ENCODE results near the gene NGB. TPM values are rescaled to one million over a fixed set of nuclear protein-coding genes. Genes with fewer than 3 reads are reported as not detected.

NGB gene
- total and polyA plus RNA-seq, 2 of the 8 experiments (the other 6 are each of a cell fraction or from before 2014, with no cell fraction given): 0.30 to 0.60 TPM

GRCh38 chr14:77225892-77226557 lies 45.0 kb downstream of the NGB start:
- 0 out of 2 replicates have a peak, but pooled peaks cover 2% of the 10 kb centered on the region for H3K23me2 ChIP-seq (ENCODE audit: low read depth, low read length)
- peak overlapping the region; percentile 27; the same call in 1 of the 2 replicates for H2BK12ac ChIP-seq (ENCODE audit: low read depth, low read length)
- no peaks in the 10 kb centered on the region for H3K79me1 ChIP-seq (ENCODE audit: low read depth, low read length)
- H4K91ac ChIP-seq (replicated peaks; ENCODE audit: insufficient read length, low read length): no peak overlapping the region
- H3K4me2 ChIP-seq (ENCODE audit: insufficient read depth in 1 of 2, low read depth in 2 of 2, low read length in 2 of 2): no peak overlapping the region
- CTCF ChIA-PET (ENCODE audit: partially characterized antibody): interaction anchor here (0.7 to 7.4 kb wide), 12 partner anchors 11 to 86 kb away, joined by 3 to 75 read pairs (median 4); no protein-coding TSS in a partner anchor
- DNase-seq (ENCODE audit: low read depth in 1 of 2, low spot score in 2 of 2): no peak
- 0 out of 2 replicates have a peak overlapping the region, but pooled peaks have one; percentile 52 for H2BK5ac ChIP-seq (ENCODE audit: low read depth, low read length)
- no peak for FAIRE-seq
- no peaks in the 10 kb centered on the region for H3K36me3 ChIP-seq (ENCODE audit: control insufficient read depth in 2 of 4, insufficient read depth in 4 of 4, low read length in 3 of 4)
- H4K5ac ChIP-seq (ENCODE audit: insufficient read length, low read depth, low read length): no peak overlapping the region
- H2AK5ac ChIP-seq (ENCODE audit: low read depth, low read length): no peak overlapping the region
- H3K4me1 ChIP-seq (replicated peaks in 1 of 4; ENCODE audit: control insufficient read depth in 3 of 4, insufficient read depth in 4 of 4, low read length in 3 of 4): peaks cover 13 to 32% (median 18%) of the 10 kb centered on the region in 4 experiments
- no peak overlapping the region for H3K4me3 ChIP-seq (ENCODE audit: extremely low read depth in 1 of 4, insufficient read depth in 2 of 4, low read depth in 3 of 4, low read length in 4 of 4)
- H3K79me2 ChIP-seq (ENCODE audit: control insufficient read depth in 1 of 2, insufficient read depth in 2 of 2, low read length in 2 of 2): no peaks in the 10 kb centered on the region
- H3K27ac ChIP-seq (ENCODE audit: low read depth, low read length): no peak overlapping the region
- POLR2A ChIA-PET (ENCODE audit: partially characterized antibody): no interaction called here
- H2BK15ac ChIP-seq (ENCODE audit: low read length): peak overlapping the region; percentile 100
- no peak overlapping the region for H2AFZ ChIP-seq (ENCODE audit: low read length)
- H3K18ac ChIP-seq (ENCODE audit: extremely low read depth, low read length): no peak overlapping the region; the same call in 1 of the 2 replicates
- H3K14ac ChIP-seq (ENCODE audit: insufficient read length): no peak overlapping the region
- H4K8ac ChIP-seq (ENCODE audit: extremely low read depth, insufficient read depth, low read length): no peak overlapping the region; the same call in 1 of the 2 replicates
- no peaks in the 10 kb centered on the region for H3K27me3 ChIP-seq (replicated peaks in 1 of 4; ENCODE audit: control insufficient read depth in 3 of 4, extremely low read depth in 1 of 4, insufficient read depth in 3 of 4, low read length in 3 of 4)
- H3K9ac ChIP-seq (replicated peaks in 1 of 4; ENCODE audit: extremely low read depth in 1 of 4, low read depth in 3 of 4, low read length in 3 of 4): no peak overlapping the region
- H3K4ac ChIP-seq (replicated peaks; ENCODE audit: insufficient read length, low read depth, low read length): no peak overlapping the region
- H3K56ac ChIP-seq (replicated peaks; ENCODE audit: insufficient read length, low read depth, low read length): no peak overlapping the region
- no peaks in the 10 kb centered on the region for H4K20me1 ChIP-seq (replicated peaks in 1 of 2; ENCODE audit: control insufficient read depth in 1 of 2, insufficient read depth in 2 of 2, low read length in 2 of 2)
- H3K23ac ChIP-seq (ENCODE audit: insufficient read length): no peak overlapping the region
- H2BK20ac ChIP-seq (ENCODE audit: low read length): peak overlapping the region; percentile 93; the same call in 1 of the 2 replicates
- TF ChIP-seq RBBP5 (IDR thresholded peaks at IDR 0.05; ENCODE audit: borderline replicate concordance, low read depth, low read length): no peak
- no peak for TF ChIP-seq SIRT6 (IDR thresholded peaks at IDR 0.05; ENCODE audit: low read length)
- 85% methylated on average over 14 of the region's 14 CpGs; no CpG with 5 or more reads in 1 of the 2 experiments for WGBS, 2 experiments (ENCODE audit: extremely low coverage in 1 of 2, insufficient coverage in 1 of 2, insufficient read length in 1 of 2, insufficient replicate concordance in 2 of 2, low coverage in 1 of 2, low lambda C conversion rate in 2 of 2, missing lambda C conversion rate in 1 of 2)
- no peaks in the 10 kb centered on the region for H3K9me3 ChIP-seq (ENCODE audit: insufficient read depth in 2 of 2, low read depth in 1 of 2, low read length in 1 of 2)
- H2BK120ac ChIP-seq (replicated peaks; ENCODE audit: low read depth, low read length): no peak overlapping the region

All from H1 (cell line).